COLO668 (cell line): ENCODE results near the gene UQCC5.
A peak's percentile ranks its signal among the peaks of the same experiment; 100 is the strongest.

Experiments
- DNase-seq: peaks from one replicate; lab custom pipeline; 2025; ENCODE audit not compliant: unreplicated experiment; lab: John Stamatoyannopoulos, UW

The UQCC5 gene

DNA sequence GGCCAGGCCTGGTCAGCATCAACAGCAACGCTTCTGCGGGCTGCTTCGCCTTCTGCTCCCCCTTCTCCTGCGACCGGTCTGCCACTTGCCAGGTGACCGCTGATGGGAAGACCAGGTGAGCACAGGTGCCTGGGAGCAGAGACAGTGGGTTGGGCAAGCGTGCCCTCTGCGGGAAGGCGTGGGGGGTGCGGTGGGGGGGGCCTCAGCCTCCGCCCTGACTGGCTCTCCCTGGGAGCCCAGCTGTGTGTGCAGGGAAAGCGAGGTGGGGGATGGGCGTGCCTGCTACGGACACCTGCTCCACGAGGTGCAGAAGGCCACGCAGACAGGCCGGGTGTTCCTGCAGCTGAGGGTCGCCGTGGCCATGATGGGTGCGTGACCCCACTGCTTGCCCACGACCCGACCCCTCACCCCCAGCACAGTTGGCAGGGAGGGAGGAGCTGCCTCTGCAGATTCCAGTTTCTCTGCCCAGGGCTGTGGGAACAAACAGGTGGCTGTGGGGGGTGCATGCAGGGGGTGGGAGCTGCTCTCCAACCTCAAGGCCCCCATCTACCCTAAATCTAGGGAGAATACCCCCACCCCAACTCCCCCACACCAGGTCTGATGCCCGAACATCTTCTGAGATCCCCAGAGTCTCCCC is 32.5 kb upstream of the UQCC5 start:
- DNase-seq, result peak; percentile 82

DNA sequence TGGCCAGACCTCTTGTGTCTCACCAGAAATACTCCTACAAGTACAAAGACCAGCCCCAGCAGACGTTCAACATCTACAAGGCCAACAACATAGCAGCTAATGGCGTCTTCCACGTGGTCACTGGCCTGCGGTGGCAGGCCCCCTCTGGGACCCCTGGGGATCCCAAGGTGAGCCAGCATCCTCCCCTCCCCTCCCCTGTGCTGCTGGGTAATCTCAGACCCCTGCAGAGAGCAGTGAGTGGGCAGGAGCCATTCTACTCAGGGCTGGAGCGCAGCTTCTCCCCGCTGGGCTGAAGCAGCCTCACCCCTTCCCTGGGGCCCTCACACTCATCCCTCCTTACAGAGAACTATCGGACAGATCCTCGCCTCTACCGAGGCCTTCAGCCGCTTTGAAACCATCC is 31.4 kb upstream of the UQCC5 start:
- DNase-seq, result no peak

DNA sequence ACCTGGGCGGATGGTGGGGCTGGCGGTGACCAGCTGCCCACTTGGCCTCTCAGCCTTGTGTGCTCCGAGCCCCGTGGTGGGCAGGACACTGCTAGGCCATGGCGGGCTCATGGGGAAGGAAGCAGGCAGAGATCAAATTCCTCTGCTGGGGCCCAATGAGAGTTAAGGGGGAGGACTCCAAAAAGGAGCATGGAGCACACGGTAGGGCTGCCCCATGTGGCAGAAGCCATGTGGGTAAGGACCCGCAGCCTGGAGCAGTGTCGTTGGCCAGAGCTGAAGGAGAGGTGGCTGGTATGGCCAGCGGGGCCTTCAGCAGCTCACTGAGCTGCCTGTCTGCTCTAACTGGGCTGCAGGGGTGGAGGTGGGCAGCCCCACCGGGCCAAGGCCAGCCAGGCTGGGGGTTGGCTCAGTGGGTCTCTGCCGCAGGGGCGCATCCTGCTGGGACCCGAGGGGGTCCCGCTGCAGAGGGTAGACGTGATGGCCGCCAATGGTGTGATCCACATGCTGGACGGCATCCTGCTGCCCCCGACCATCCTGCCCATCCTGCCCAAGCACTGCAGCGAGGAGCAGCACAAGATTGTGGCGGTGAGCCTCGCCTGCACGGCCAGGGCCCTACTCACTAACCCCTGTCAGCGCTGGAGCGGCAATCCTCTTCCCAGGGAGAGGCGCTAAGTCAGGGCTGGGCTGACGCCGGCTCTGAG is 30.0 kb upstream of the UQCC5 start:
- no peak for DNase-seq

DNA sequence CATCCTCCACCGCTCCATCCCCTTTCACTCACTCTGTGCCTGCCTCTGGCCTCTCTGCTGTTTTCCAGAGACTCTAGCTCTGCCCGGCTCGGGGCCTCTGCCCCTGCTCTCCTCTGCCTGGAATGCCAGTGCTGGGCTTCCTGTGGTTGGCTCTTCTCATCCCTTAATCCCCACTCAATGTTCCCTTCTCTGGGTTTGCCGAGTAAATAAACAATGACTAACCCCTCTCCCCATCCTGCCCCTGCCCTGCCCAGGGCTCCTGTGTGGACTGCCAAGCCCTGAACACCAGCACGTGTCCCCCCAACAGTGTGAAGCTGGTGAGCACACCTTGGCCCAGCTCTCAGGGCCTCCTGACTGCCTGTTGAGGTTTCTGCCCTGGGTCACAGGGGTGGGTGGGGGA is 29.0 kb upstream of the UQCC5 start:
- DNase-seq, result peak; percentile 18

- no peak for DNase-seq
Observed at GRCh38 chr3:52509753-52510328, 26.6 kb upstream of the UQCC5 start.

DNA sequence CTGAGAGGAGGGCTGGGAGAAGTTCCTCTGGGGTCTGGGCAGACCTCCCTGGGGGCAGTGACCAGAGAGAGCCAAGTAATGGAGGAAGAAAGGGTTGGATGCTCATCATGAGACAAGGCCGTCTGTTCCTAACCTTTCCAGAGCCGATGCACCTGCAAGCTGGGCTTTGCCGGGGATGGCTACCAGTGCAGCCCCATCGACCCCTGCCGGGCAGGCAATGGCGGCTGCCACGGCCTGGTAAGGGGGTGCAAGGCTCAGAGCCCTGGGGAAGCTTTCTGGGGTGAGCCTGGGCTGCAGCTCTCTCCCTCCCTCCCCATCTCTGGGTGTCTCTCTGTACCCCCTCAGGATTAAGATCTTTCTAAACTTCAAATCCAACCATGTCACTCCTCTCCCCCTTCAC is 24.9 kb upstream of the UQCC5 start:
- no peak for DNase-seq

GRCh38 chr3:52512105-52512504 is 24.3 kb upstream of the UQCC5 start:
- DNase-seq, result no peak

DNA sequence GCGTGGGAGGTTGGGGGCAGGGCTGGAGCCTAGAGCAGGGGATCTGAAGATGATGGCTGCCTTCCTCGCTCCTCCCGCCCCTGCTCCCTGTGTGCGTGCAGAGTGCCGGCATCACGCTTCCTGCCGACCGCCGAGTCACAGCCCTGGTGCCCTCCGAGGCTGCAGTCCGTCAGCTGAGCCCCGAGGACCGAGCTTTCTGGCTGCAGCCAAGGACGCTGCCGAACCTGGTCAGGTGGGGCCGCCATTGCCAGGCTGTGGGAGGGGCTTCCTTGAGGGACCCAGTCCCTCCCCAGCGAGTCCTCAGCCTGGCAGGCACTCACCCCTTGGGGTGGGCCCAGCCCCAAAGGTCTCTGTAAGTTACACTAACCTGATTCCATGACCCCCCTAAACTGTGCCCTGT is 23.7 kb upstream of the UQCC5 start:
- no peak for DNase-seq

GRCh38 chr3:52513281-52513680 is 23.1 kb upstream of the UQCC5 start:
- no peak for DNase-seq

DNA sequence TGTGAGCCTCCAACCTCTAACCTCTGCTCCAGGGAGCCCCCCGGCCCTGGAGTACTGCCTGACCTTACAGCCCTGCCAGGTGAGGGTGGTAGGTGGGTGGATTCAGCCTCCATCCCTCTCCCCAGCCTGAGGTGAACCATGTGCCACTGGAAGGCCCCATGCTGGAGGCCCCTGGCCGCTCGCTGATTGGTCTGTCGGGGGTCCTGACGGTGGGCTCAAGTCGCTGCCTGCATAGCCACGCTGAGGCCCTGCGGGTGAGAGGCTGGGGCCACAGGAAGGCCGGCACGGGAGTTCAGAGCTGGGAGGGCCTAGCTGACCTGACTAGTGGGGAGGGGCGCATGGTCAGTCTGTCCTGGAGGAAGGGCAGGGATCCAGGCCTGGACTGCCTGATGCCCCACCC is 21.8 kb upstream of the UQCC5 start:
- no peak for DNase-seq

- no peak for DNase-seq
Observed at GRCh38 chr3:52515192-52515591, 21.2 kb upstream of the UQCC5 start.

DNA sequence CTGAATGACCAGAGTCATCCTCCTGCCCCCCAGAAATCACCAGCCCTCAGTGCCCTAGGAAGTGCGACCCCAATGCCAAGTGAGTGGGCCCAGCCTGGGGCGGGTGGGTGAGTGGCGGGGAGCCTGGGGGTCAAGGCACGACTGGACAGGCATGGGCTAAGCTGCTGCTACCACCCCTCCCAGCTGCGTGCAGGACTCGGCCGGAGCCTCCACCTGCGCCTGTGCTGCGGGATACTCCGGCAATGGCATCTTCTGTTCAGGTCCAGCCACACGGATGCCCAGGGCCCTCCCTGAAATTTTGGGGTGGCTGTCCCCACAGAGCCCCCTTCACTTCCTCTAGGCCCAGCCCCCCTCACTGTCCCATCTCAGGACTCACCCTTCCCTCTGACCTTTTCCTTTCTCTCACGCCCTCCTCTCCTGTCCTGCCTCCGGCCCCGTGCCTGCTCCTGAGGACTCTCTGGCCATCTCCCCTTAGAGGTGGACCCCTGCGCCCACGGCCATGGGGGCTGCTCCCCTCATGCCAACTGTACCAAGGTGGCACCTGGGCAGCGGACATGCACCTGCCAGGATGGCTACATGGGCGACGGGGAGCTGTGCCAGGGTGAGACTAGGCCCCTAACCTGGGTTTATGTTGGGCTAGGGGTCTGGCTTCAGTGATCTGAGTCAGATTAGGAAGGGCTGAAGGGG is 19.8 kb upstream of the UQCC5 start:
- DNase-seq, result no peak

GRCh38 chr3:52517796-52518722 is 18.3 kb upstream of the UQCC5 start:
- no peak for DNase-seq

GRCh38 chr3:52518723-52519444 is 17.5 kb upstream of the UQCC5 start:
- DNase-seq, result no peak

GRCh38 chr3:52519445-52520140 is 16.8 kb upstream of the UQCC5 start:
- DNase-seq, result no peak

GRCh38 chr3:52520141-52520667 is 16.2 kb upstream of the UQCC5 start:
- DNase-seq, result no peak

DNA sequence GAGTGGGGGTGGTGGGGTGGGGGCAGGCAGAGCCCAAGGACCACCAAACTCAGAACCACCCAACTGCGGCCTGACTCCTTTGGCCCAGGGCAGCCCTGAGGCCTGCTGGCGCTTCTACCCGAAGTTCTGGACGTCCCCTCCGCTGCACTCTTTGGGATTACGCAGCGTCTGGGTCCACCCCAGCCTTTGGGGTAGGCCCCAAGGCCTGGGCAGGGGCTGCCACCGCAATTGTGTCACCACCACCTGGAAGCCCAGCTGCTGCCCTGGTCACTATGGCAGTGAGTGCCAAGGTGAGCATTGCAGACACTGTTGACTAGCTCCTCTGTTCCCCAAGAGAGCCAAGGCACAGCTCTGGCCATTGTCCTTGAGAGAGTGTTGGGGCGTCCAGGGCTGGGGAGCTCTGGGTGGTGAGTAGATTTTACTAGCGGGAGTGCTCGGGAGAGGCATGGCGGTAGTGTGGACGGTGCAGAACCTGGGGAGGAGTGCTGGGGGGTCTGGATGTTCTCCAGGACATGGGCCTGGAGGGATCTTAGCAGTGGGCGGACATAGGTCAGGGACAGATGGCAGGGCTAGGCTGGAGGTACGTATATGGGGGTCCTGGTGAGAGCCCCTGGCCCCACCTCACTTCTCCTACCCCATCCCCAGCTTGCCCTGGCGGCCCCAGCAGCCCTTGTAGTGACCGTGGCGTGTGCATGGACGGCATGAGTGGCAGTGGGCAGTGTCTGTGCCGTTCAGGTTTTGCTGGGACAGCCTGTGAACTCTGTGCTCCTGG is 15.5 kb upstream of the UQCC5 start:
- no peak for DNase-seq

DNA sequence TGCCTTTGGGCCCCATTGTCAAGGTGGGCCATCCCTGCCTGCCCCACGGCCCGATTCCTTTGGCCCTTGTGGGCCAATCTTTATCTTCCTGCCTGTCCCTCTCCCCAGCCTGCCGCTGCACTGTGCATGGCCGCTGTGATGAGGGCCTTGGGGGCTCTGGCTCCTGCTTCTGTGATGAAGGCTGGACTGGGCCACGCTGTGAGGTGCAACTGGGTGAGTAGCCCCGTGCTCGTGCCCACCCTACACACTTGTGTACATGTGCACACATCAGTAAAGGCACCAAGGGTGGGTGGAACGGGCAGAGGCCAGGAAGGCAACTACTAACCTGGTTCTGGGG is 14.9 kb upstream of the UQCC5 start:
- no peak for DNase-seq
